Epithelial cell of esophagus (primary cell): ENCODE data around the gene CETN1.

Experiments used
- DNase-seq: peaks from one replicate; pipeline ENCODE4 v3.0.0; 2010; ENCODE audit warnings: low read depth
- H3K4me3 ChIP-seq: 2 replicates; pipeline ENCODE4 v1.5.1; 2011; ENCODE audit warnings: mild to moderate bottlenecking, low read length, control low read depth
- TF ChIP-seq, protein P1 (sequence below): IDR thresholded peaks from 2 replicates; pipeline ENCODE4 v1.5.1; 2011; ENCODE audit warnings: low read depth, mild to moderate bottlenecking, low read length, control low read depth, inconsistent platforms; ENCODE audit not compliant: insufficient read depth; ENCODE audit errors: missing control alignments

Gene CETN1

DNA sequence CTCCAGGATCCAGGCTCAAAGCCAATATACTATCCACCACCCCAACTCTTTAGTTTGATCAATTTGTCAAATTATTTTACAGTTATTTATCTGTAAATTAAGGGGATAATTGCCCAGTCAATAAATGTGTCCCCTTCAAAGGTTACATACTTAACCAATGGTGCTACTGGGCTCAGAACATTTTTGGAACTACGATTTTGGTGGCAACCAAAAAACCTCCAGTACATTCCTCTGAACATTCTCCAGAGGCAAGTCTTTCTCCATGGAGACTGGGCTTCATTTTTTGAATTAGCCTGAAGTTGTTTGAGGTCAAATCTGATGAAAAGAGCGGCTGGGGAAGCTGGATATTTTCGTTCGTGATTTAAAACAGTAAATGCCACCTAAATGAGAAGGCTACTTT, 14.9 kb downstream of the CETN1 start:
- DNase-seq: no peak
- TF ChIP-seq, protein P1, sequence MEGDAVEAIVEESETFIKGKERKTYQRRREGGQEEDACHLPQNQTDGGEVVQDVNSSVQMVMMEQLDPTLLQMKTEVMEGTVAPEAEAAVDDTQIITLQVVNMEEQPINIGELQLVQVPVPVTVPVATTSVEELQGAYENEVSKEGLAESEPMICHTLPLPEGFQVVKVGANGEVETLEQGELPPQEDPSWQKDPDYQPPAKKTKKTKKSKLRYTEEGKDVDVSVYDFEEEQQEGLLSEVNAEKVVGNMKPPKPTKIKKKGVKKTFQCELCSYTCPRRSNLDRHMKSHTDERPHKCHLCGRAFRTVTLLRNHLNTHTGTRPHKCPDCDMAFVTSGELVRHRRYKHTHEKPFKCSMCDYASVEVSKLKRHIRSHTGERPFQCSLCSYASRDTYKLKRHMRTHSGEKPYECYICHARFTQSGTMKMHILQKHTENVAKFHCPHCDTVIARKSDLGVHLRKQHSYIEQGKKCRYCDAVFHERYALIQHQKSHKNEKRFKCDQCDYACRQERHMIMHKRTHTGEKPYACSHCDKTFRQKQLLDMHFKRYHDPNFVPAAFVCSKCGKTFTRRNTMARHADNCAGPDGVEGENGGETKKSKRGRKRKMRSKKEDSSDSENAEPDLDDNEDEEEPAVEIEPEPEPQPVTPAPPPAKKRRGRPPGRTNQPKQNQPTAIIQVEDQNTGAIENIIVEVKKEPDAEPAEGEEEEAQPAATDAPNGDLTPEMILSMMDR: no peak
- no peak overlapping the region for H3K4me3 ChIP-seq

DNA sequence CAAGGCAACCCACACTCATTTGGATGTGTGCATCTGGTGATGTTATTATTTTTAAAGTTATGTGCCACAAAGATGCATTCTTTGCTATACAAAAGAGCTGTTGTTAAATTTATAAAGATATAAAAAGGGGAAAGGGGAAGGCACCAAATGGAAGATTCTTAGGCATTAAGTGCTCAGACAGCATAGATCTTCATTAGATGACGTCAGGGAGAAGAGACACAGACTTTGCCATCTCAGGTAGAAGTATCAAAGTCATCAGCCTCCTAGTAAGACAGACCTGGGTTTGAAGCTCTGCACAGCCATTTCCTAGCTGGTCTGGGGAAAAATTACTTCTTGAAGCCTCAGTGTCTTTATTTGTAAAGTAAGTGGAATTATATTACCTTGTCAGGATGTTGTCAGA, 15.4 kb downstream of the CETN1 start:
- no peak overlapping the region for H3K4me3 ChIP-seq
- TF ChIP-seq, protein P1: no peak
- no peak for DNase-seq

DNA sequence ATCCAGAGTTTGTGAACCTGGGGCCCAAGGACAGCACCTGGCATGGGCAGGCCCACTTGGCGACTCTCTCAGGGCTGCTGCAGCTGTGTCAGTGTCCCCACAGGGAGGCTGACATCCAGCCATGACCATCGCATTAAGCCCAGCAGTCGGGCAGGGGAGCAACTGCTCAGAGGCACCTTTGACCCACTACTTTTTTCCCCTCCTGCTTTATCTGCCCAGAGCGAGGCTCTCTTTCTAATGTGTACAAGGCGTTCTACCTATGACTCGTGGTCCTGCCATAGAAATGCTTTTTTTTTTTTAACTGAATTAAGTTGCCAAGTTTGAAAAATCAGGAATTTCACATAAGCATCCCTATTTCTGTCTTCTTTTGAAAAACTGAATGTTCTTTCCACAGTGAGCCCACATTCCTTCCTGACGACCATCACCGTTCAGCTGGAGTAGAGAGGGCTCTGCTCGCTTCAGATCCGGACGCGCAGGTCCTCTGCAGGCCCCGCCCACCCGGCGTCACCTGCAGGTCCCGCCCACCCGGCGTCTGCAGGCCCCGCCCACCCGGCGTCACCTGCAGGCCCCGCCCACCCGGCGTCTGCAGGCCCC, 16.2 kb downstream of the CETN1 start:
- TF ChIP-seq, protein P1: no peak
- peak; percentile 83 for DNase-seq
- H3K4me3 ChIP-seq: peak overlapping the region; percentile 36

DNA sequence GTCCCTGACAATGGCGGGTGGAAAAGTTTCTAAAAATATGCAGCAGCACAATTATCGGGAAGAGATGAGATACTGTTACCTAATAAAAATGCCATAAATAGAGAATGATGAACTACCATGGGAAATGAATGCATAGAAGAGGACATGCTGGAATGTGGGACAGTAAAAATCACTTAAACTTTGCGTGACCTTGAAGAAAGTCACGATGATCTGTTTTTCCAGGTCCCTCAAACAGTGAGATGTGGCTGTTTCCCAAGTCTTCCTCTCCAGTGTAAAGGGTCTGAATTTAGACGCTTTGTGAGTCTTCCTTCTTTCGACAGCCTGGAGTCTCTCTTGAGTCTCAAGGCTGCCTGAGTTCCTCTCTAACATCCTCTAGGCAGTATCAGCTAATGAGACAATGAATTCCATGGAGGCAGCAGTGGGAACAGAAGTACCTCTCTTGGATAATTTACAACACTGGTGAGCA, 18.0 kb downstream of the CETN1 start:
- no peak for DNase-seq
- TF ChIP-seq, protein P1: no peak
- H3K4me3 ChIP-seq: no peak overlapping the region

DNA sequence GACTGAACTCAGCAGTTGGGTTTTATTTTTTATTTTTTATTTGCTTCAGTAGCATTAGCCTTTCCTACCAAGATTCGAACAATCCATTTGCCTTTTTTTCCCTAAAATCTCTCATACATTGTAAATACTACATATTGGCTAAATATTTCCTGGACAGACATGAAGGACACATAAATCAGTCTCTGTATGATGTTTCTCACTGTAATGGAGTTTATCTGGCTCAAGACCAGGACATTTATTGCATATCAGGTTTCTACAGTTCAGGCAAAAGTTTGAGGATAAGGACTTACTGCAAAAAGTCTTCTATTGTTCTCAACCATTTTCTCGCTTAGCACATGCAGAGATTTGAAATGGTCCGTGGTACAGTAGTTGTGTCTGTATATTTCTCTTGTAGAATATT, 19.9 kb downstream of the CETN1 start:
- no peak for DNase-seq
- no peak overlapping the region for H3K4me3 ChIP-seq
- TF ChIP-seq, protein P1: no peak

DNA sequence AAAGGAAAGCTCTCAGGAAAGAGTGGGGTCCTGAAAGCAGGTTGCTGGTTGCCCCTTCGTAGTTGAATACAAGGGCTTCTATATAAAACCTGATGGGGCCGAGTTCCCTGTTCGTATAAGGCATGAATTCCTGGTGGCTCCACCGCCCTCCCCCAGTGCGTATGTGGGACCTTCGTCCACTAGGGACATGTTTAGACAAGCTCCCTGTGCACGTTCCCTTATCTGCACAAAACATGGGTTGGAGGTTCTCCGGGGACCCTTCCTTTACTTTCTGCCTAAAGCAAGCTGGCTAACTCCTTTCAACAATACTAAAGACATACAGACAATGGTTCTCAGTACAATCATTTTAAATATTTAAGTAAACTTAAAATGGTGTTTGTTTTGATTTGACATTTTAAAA, 24.6 kb downstream of the CETN1 start:
- no peak overlapping the region for H3K4me3 ChIP-seq
- no peak for DNase-seq
- TF ChIP-seq, protein P1: no peak

DNA sequence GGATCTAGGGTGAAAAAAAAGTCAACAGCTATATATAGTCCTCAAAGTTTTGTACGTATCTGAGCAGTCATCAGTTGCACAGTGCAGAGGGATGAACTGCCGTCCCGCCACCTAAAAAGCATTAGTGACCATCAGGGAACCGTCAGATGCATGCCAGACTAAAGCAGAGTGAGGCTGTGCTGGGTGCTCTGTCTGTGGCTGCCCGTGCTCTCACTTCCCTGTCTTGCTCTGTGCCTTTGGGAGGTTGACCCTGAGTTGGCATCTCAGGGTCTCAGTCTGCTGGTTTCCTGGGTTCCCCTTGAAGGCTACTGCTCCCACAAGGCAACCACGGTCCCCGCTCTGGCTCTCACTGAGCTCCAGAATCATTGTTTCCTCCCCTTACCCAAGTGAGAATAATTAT, 27.8 kb downstream of the CETN1 start:
- H3K4me3 ChIP-seq: no peak overlapping the region
- TF ChIP-seq, protein P1: no peak
- no peak for DNase-seq
